GM18519 (cell line): ENCODE results near the gene ATP8B1.
"Not testable (repeated sequence)": the region's sequence is repeated elsewhere in the genome, so short reads cannot be mapped to it uniquely, and the experiment has no call there.

Source experiments
- ATAC-seq: cut with Tn5 transposase; IDR thresholded peaks from one replicate; pipeline ENCODE4 v1.9.1; 2021; ENCODE audit warnings: mild to moderate bottlenecking, moderate library complexity; ENCODE audit not compliant: unreplicated experiment, low FRiP score

ATP8B1 gene

GRCh38 chr18:57737400-57738060, 65.6 kb downstream of the ATP8B1 start:
- no peak for ATAC-seq

DNA sequence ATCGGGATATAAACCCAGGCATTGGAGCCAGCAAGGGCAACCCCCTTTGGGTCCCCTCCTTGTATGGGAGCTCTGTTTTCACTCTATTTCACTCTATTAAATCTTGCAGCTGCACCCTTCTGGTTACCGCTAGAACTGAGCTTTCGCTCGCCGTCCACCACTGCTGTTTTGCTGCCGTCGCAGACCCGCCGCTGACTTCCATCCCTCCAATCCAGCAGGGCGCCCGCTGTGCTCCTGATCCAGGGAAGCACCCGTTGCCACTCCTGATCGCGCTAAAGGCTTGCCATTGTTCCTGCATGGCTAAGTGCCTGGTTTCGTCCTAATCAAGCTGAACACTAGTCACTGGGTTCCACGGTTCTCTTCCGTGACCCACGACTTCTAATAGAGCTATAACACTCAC, 68.1 kb downstream of the ATP8B1 start:
- not testable (repeated sequence) for ATAC-seq

DNA sequence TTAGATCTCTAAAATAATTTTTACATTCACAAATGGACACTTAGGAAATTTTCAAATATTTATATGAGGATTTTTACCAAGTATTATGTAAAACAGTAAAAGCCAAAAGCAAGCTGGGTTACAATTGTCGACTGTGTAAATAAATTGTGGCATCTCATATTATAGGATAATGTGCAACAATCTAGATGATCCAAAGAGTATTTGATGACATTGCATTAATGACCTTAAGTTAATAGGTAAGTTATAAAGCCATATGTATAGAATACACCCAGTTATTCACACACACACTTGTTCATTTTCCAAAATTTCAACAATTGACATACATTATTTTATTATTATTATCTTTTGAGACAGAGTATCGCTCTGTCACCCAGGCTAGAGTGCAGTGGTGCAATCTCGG, 69.3 kb downstream of the ATP8B1 start:
- ATAC-seq = no peak

DNA sequence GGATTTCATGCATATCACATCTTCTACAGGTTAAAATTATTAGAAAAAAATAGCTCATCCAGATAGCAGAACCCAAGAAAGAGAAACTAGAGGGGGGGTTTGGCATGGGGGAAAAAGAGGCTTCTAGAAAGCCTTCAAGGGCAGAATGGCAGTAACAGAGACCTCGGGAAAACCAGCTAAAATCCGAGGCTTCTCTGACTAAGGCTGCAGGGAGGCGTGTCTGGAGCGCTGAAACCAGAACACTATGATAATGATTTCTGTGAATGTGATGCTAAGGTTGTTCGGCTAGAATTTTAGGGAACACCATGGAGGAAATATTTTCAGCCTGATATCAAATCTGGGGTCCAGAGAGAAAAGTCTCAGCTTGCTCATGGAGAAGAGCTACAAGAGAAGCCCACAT, 73.0 kb downstream of the ATP8B1 start:
- no peak for ATAC-seq

DNA sequence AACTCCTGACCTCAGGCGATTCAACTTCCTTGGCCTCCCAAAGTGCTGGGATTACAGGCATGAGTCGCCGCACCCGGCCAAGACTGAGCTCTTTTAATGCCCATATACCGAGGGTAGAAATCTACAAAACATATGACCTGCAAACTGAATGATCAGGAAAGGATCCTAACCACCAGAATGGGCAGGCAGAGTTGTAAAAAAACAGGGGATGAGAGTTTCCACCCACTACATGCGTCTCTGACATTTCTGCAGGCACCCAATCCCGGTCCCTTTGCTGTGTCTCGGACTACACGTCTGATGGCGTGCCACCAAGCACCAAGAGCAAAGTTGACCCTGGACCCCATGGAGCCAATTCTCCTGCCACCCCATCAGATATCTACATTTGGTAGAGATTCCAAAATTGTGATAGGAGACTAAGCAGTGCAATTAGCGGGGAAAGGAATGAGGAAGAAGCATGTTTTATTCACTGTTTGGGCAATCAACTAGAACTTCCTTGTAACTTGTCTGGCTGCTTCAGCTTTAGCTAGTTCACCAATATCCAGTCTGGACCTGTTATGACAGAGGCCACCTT, 74.1 kb downstream of the ATP8B1 start:
- ATAC-seq = no peak

GRCh38 chr18:57727952-57728807, 74.9 kb downstream of the ATP8B1 start:
- ATAC-seq = no peak

GRCh38 chr18:57719211-57719935, 83.7 kb downstream of the ATP8B1 start:
- not testable (repeated sequence) for ATAC-seq

DNA sequence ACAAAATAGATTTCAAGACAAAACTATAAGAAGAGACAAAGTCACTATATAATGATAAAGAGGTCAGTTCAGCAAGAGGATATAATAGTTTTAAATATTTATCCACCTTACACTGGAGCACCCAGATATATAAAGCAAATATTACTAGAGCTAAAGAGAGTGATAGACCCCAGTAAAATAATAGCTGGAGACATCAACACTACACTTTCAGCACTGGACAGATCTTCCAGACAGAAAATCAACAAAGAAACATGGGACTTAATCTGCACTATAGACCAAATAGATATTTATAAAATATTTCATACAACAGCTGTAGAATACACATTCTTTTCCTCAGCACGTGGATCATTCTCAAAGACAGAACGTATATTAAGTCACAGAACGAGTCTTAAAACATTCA, 86.6 kb downstream of the ATP8B1 start:
- ATAC-seq = no peak

DNA sequence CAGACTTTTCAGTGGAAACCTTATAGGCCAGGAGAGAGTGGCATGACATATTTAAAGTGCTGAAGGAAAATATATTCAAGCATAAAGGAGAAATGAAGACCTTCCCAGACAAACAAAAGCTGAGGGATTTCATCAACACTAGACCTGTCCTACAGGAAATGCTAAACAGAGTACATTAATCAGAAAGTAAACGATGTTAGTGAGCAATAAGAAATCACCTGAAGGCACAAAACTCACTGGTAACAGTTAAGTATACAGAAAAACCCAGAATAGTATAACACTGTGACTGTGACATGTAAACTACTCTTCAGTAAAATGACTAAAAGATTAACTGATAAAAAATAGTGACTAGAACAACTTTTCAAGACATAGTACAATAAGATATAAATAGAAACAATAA, 87.4 kb downstream of the ATP8B1 start:
- no peak for ATAC-seq

DNA sequence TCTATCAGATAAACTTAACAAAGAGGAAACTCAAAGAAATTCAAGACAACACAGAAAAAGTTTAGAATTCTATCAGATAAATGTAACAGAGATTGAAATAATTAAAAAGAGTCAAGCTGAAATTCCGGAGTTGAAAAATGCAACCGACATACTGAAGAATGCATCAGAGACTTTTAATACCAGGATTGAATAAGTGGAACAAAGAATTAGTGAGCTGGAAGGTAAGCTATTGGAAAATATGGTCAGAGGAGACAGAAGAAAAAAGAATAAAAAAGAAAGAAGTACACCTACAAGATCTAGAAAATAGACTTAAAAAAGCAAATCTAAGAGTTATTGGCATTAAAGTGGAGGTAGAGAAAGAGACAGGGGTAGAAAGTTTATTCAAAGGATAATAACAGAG, 88.0 kb downstream of the ATP8B1 start:
- ATAC-seq = no peak

GRCh38 chr18:57710226-57710625, 92.9 kb downstream of the ATP8B1 start:
- no peak for ATAC-seq

DNA sequence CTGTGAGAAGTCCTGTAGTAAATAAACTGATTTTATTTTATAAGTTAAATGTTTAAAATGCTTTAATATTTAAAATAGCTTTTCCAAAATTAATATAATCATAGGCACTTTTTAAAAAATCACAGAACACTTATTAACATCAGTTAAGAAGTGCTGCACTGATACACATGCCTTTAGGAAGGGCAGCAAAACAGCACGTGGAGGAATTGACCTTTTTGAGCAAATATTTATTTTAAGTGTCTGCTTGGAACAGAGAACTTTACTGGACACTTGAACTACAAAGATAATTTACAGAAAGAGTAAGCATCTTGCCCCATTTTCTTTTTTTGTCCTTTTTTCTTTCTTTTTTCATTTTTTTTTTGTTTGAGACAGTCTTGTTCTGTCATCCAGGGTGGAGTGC, 93.8 kb downstream of the ATP8B1 start:
- ATAC-seq = no peak

DNA sequence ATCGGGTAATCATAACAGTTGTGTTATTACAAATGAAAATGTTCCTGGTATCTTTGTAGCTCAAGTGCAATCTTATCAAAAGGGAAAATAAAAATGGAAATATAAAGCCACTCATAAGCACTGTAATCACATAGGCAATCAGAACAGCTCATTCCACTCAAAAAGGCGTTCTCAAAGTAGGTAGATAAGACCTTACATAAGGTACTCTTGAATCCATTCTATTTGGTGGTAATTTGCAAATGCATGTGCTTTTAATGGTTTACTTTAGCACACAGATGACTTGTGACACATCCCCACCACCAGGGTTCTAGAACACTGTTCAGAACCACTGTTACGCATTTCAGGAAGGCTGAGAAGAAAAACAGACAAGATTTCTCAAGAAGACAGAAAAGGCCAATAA, 94.8 kb downstream of the ATP8B1 start:
- no peak for ATAC-seq

DNA sequence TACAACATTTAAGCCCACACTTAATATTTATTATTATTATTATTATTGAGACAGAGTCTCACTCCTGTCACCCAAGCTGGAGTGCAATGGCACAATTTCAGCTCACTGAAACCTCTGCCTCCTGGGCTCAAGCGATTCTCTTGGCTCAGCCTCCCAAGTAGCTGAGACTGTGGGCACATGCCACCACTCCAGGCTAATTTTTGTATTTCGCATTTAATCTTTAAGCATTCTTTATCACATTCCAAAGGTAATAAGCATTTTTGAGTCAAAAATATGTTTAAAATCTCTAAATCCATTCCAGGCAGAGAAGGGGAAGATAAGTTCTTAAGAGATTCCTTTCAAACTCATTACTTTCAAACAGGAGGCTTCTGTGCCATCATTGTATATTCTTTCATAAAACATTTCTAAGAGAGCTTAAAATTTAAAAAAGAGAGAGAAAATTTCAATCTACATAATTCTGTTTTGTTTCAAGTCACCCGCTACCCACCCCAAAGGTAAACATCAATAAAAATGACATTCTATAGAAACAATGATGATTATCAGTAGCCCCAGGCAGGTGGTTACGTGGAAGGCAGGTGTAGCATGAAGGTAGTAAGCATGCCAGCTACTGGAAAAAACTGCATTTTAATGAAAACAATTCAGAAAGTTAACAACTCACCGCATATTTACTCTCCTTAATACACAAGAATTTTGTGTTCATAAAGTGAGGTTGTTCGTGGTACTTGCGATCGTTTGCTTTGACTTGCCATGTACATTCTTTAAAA, 97.1 kb downstream of the ATP8B1 start:
- no peak for ATAC-seq

- ATAC-seq = no peak
Observed at GRCh38 chr18:57705011-57705410, 98.1 kb downstream of the ATP8B1 start.

GRCh38 chr18:57698571-57699276, 104.4 kb downstream of the ATP8B1 start:
- ATAC-seq = no peak

DNA sequence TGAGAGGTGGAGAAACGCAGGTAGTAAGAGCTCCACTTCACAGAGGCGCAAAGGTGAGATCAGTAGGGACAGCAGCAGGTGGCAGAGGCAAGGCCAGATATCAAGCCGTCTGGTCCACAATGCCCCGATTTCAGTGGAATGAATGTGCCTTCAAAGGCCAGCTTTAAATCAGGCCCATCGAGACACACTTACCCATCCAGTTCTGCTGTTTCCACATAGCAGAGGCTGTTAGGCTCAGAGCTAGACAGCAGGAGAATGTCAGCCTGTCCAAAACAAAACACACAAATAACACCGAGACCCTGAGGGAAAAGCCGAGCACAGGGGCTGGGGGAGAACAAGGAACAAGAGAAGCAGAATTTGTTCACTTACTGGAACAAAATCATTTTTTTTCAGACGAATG, 105.7 kb downstream of the ATP8B1 start:
- ATAC-seq = no peak

DNA sequence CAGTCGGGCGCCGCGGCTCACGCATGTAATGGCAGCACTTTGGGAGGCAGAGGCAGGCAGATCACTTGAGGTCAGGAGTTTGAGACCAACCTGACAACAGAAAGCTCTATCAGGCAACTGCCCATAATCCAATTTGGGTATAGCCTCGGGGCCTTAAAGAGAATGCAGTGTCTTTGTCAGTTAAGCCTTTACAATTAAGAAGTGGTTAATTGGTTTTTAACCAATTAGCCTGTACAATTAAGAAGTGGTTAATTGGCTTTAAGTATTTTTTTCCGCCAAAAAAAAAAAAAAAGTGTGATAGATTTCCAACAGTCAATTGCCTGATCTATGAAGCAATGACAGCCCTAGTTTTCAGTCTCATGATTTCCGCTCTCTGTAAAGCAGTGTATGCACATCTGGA, 106.8 kb downstream of the ATP8B1 start:
- ATAC-seq = no peak

DNA sequence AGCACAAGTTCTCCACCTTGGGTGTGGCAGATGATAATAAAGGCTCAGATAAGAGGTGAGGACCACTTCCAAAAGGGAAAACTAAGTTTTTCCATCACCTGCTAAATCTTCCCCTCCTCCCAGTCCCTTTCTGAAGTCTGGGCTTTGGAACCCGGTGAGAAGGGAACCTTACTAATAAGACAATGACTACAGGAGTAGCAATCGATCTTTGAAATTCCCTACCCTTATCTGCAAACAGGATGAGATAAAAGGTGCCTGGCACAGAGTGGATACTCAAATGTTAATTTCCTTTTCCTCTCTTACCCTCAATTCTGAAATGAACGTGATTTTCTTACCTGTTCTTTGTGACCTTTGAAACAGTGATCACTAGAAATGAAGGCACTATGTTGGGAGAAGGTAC, 111.8 kb downstream of the ATP8B1 start:
- ATAC-seq = no peak

DNA sequence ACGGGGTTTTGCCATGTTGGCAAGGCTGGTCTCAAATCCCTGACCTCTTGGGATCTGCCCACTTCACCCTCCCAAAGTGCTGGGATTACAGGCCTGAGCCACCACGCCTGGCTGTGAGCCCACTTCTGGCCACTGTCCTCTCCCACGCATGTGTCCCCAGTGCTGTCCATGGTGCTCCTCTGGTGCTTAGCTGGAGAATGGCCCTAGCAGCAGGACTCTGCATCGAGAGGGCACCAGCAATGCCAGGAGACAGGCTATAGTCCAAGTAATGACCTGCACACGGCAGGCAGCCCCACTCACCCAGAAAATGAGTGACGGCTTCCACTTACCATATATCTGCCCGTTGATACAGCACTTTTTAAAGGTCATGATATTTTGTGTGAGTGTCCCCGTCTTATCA, 115.1 kb downstream of the ATP8B1 start:
- ATAC-seq = no peak
